Measurements from ENCODE around the gene FCN3.

Gene FCN3

GRCh38 chr1:27381969-27382762 lies 7.5 kb upstream of the FCN3 start:
- TF ChIP-seq REST (IDR thresholded peaks at IDR 0.05; ENCODE audit: insufficient read depth in 1 of 2, low read depth in 2 of 2, low read length in 2 of 2) (no peak), SIN3A (IDR thresholded peaks at IDR 0.05; ENCODE audit: borderline replicate concordance, insufficient read depth, low read length) (no peak), FOXP2 (optimal IDR thresholded peaks at IDR 0.05; ENCODE audit: borderline replicate concordance, extremely low read depth, extremely low read length, insufficient read depth) (no peak), POLR2AphosphoS5 (IDR thresholded peaks at IDR 0.05; ENCODE audit: low read depth, low read length) (no peak), TAF1 (IDR thresholded peaks at IDR 0.05; ENCODE audit: borderline replicate concordance, insufficient read depth, low read length) (no peak)

- TF ChIP-seq TAF1 (IDR thresholded peaks at IDR 0.05; ENCODE audit: borderline replicate concordance, insufficient read depth, low read length) (no peak), SIN3A (IDR thresholded peaks at IDR 0.05; ENCODE audit: borderline replicate concordance, insufficient read depth, low read length) (no peak), FOXP2 (optimal IDR thresholded peaks at IDR 0.05; ENCODE audit: borderline replicate concordance, extremely low read depth, extremely low read length, insufficient read depth) (no peak), POLR2AphosphoS5 (IDR thresholded peaks at IDR 0.05; ENCODE audit: low read depth, low read length) (no peak), REST (IDR thresholded peaks at IDR 0.05; ENCODE audit: insufficient read depth in 1 of 2, low read depth in 2 of 2, low read length in 2 of 2) (no peak)
Observed at GRCh38 chr1:27380766-27381733, 6.4 kb upstream of the FCN3 start.

GRCh38 chr1:27380224-27380623 lies 5.6 kb upstream of the FCN3 start:
- TF ChIP-seq REST (IDR thresholded peaks at IDR 0.05; ENCODE audit: insufficient read depth in 1 of 2, low read depth in 2 of 2, low read length in 2 of 2): no peak

GRCh38 chr1:27379564-27380122 lies 5.0 kb upstream of the FCN3 start:
- no peak for TF ChIP-seq POLR2AphosphoS5 (IDR thresholded peaks at IDR 0.05; ENCODE audit: low read depth, low read length)
- TF ChIP-seq FOXP2 (optimal IDR thresholded peaks at IDR 0.05; ENCODE audit: borderline replicate concordance, extremely low read depth, extremely low read length, insufficient read depth): no peak
- no peak for TF ChIP-seq TAF1 (IDR thresholded peaks at IDR 0.05; ENCODE audit: borderline replicate concordance, insufficient read depth, low read length)
- no peak for TF ChIP-seq REST (IDR thresholded peaks at IDR 0.05; ENCODE audit: insufficient read depth in 1 of 2, low read depth in 2 of 2, low read length in 2 of 2)
- no peak for TF ChIP-seq SIN3A (IDR thresholded peaks at IDR 0.05; ENCODE audit: borderline replicate concordance, insufficient read depth, low read length)

Data from PFSK-1 (cell line).